NCI-H2227 treated with DMSO at 0.1 percent for 48 hours (cell line): ENCODE data around the gene MED15.
"Not testable (repeated sequence)": the region's sequence is repeated elsewhere in the genome, so short reads cannot be mapped to it uniquely, and the experiment has no call there.

ENCODE experiments used
- DNase-seq: peaks from one replicate; lab custom pipeline; 2025; lab: John Stamatoyannopoulos, UW

The MED15 gene

DNA sequence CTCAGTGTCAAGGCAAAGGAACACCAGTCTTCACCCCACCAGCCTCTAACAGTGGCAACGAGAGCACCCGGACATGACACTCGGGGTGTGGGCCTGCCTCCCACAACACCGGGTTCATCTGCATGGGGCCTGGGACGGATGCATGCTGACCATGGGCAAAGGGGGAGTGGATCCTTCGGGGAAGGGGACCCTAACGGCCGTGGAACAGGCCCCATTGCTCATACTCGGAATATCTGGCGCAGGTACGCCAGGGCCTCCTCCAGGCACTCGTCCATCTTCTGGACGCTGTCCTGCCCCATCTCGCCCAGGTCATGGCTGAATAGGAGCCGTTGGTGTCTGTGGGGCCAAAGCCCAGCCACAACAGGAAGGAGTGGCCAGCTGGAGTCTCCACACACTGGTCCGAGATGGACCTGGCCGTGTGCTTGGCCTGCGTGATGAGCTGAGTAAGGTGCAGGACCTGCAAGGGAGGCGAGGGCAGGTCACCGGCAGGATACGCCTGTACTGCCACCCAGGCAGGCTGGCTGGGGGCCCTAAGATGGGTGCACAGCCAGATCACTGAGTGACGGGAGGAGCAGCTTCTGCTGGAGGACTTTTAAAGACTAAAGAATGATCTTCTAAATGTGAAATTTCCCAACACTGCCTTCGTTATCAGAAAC, 96.8 kb downstream of the MED15 start:
- no peak for DNase-seq

GRCh38 chr22:20604776-20605221, 97.4 kb downstream of the MED15 start:
- no peak for DNase-seq

DNA sequence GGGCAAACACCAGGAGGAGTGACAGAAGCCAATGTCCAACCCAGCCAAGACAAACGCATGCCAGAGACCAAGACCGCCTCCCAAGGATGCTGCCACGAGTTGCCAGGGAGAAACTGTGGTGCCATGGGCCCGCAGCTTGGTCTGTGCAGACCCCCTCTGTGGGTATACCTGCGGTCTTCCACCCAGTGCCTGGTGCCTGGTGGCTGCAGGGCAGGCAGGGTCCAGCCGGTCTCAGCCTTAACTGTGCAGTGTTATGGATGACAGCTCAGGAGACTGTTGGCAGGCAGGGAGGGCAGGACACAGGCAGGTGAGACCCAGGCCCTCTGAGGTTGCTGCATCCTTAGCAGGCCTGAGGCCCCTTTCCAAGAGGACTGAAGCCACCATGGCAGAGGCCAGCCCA, 97.9 kb downstream of the MED15 start:
- DNase-seq = no peak

- DNase-seq = no peak
Measured at GRCh38 chr22:20606041-20606783, 98.8 kb downstream of the MED15 start.

DNA sequence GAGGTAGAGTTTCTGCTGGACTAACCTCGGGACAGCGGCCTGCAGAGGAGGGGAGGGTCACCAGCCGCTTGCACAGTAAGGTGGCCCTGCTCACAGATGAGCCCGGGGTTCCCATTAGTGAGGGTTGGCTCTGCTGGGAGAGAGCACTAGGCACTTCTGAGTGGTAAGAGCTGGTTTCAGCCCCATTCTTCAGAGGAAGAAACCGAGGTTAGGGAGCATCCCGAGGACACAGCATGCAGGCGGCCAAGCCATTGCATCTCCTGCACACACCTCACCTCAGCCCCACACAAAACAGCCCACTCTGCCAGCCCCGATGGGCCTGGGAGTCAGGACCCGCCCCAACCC, 99.3 kb downstream of the MED15 start:
- no peak for DNase-seq

DNA sequence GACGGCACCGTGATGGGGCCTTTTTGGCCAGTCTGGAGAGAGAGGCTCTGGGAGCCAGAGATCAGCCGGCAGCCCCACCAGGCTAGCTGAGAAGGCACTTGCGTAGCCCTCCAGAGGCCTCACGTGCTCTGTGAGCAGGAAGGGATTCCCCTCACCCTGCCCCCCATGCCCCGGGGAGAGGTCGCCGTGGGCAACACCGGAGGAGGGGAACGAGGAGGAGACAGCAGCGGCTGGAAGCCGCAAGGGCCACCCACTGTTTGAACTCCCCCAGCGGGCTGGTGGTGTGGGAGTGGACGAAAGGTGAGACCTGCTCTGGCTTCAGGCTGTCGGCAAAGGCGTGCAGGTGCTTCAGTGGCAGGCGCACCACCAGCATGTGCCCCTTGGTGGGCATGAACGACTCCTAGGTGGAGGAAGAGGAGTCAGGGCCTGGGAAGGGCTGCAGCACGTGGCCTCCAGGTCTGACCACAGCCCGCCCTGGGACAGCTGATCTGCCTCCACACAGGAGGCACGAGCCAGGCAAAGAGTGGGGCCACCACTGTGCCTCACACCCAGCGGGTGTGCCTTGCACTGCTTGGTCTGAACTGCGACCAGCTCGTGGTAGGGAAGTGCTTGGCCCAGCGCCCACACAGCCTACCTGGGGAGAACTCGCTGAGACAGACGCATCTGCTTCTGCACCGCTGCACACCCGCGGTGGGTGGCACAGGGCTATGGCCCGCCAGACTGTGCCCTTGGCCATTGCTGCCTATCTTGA, 99.9 kb downstream of the MED15 start:
- no peak for DNase-seq

DNA sequence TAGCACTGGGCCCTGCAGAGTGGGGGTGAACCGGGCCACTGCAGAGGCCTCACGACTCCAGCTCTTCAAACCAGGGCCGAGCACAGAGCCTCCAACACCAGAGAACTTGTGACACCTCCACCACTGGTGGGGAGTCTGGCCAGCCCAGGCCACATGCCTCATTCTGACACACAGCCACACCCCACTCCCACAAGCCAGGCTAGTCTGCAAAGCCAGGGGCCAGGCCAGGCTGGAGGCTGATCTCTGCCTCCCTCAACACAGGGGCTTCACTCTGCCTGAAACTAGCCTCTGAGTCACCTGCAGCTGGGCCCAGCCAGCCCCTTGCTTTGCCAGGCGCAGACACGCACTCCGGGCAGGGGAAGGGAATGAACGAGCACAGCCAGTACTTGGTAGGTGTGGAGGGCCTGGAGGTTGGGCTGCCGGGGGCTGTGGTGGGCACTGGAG, 102.9 kb downstream of the MED15 start:
- no peak for DNase-seq

- DNase-seq = no peak
Measured at GRCh38 chr22:20610757-20611156, 103.3 kb downstream of the MED15 start.

GRCh38 chr22:20611418-20611817, 104.0 kb downstream of the MED15 start:
- DNase-seq = no peak

GRCh38 chr22:20613301-20613700, 105.9 kb downstream of the MED15 start:
- no peak for DNase-seq

DNA sequence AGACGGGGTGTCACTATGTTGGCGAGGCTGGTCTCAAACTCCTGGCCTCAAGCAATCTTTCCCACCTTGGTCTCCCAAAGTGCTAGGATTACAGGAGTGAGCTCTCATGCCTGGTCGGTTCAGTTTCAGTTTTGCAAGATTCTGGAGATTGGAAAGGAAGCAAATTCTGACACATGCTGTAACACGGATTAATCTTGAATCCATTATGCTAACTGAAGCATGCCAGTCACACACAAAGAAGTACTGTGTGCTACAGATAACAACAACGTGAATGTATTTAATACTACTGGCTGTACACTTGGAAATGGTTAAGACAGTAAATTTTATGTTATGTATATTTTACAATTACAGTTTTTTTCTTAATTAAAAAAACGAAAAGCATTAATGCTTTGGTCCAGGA, 107.6 kb downstream of the MED15 start:
- DNase-seq = no peak

DNA sequence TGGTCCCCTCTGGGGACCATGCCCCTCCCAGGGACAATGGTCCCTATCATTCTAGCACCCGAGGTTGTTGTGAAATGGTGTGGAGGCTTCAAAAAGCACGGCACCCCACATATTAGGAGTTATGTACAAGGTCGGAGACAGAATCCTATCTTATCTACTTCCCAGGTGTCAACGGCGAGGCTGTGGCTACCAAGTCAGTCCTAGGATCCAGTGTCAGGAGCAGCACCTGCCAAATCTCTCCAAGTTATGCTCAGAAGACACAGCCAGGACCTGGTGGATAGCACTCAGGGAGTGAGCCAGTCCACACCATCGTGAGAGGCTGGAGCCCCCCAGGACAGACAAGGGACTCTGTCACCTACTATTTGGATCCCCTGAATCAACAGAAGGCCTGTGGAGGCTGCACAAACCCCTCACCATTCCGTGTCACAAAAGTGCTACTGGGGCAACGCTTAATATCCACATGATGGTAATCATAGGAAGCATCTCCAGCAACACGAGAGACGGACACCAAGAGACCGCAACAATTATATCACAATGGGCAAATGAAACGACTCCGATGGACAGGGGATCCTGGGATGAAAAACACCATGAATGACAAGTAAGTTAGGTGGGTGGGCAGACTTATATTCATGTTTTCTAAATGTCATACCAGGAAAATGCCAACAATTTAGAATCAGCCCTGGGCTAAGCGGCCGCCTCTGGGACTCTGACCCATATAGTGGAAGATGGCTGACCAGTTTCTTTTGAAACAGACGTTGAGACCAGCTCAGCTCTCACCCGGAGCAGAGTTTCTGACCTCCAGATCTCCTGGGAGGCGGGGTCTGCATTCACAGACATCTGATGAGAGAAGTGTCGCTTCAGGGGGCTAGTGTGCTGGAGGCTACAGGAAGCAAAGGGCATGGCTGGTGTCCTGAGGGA, 108.4 kb downstream of the MED15 start:
- no peak for DNase-seq

DNA sequence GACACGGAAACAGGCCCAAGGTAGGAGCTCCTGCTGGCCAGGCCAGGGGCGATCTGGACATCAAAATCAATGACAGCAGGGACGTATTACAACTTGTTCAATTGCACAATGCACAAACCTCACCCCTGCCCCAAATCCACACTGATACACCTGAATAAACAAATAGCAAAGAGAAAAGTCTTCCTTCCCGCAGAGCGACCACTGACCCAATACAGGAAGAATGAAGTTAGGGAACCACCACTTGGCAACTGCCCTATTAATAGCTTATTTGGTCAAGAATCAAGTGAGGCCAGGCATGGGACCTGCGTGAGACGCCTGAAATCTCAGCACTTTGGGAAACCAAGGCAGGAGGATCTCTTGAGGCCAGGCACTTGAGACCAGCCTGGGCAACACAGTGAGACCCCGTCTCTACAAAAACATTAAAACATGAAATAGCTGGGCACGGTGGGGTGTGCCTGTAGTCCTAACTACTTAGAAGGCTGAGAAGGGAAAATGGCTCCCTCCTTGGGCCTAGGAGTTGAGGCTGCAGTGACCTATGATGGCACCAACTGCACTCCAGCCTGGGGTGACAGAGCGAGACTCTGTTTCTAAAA, 109.1 kb downstream of the MED15 start:
- no peak for DNase-seq

DNA sequence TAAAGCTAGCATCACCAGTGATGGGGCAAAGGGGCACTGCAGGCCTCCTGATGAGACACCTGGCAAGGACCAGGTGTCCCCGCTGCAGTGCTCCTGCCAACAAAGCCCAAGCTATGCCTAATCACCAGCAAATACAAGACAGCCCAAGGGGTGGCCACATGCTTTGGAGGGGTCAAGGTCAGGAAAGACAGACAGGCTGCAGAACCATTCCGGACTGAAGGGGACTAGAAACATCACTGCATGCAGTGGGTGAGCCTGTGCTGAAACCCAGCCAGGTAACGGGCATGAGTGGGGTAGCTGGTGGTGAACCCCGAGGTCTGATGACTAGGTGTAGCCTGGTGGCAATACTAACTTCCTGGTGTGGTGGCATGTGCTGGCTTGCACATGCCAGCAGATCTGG, 111.1 kb downstream of the MED15 start:
- DNase-seq = no peak

DNA sequence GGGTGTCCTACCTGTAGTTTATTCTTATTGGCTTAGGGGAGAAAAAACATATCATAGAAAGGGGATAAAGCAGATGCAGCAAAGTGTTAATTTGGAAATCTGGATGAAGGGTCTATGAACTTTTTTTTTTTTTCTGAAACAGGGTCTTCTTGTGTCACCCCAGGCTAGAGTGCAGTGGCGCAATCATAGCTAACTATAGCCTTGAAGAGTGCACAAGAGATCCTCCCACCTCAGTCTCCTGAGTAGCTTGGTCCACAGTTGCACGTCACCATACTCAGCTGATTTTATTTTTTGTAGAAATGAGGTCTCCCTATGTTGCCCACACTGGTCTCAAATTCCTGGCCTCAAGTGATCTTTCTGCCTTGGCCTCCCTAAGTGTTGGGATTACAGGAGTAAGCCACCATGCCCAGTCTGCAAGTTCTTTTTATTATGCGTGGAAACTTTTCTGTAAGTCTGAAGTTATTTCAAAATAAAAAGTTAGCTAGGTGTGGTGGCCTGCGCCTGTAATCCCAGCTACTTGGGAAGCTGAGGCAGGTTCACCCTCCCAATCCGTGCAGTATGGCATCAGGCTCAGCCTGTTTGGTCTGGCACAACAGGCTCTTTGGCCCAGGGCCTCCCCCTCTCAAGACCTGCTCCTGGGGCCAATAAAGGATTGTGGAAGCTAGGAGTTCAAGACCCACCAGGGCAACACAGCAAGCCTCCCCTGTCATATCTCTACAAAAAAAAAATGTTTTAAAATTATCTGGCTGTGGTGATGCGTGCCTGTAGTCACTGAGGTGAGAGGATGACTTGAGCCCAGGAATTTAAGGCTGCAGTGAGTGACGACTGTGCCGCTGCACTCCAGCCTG, 111.9 kb downstream of the MED15 start:
- DNase-seq = no peak

DNA sequence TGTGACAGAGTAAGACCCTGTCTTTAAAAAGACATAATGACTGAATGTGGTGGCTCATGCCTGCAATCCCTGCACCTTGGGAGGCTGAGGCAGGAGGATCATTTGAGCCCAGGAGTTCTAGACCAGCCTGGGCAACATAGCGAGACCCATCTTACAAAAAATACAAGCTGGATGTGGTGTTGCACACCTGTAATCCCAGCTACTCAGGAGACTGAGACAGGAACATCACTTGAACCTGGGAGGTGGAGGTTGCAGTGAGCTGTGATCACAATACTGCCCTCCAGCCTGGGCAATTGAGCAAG, 112.4 kb downstream of the MED15 start:
- DNase-seq = not testable (repeated sequence)

DNA sequence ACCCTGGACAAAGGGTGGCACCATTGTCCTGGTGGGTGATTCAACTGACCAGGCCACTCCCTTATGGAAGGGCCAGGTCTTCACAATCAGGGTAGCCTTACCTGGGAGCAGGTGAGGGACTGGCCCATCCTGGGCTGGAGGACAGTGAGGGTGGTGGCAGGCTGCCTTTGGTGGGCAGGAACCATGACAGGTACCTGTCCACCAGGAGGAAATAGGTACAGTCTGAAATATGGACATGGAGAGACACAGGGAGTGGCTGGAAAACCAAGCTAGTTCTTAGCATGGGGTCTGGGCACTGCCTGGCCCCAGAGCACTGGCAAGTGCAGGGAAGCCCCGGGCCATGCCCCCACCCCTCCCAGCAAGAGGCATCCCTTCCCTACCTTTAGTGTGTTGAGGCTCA, 113.8 kb downstream of the MED15 start:
- DNase-seq = no peak

DNA sequence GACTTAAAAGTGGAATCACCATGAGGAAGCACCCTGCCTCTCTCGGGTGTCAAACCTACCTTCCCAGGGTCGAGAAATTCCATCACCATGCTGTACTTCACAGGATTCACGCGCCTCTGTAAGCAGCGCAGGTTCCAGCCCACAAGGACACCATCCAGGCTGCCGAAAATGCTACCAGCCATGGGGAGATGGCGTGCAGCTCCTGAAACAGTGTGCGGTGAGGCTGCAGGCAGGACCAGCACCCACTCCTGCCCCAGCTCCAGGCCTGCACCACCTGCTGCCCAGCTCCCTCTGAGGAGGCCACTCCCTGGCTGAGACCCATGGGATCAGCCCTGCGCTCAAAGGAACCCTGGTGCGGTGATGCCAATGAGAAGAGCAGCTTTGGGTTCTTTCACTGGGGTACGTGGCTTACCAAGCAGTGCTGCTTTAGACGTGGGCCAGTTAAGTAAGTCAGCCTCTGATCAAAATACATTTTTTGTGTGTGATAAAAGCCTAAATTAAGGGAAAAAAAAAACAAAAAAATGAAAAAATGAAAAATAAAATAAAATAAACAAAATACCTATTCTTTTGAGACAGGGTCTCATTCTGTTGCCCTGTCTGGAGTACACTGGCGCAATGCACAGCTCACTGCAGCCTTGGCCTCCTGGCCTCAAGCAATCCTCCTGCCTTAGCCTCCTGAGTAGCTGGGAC, 115.4 kb downstream of the MED15 start:
- DNase-seq = no peak

GRCh38 chr22:20624161-20624616, 116.8 kb downstream of the MED15 start:
- no peak for DNase-seq

DNA sequence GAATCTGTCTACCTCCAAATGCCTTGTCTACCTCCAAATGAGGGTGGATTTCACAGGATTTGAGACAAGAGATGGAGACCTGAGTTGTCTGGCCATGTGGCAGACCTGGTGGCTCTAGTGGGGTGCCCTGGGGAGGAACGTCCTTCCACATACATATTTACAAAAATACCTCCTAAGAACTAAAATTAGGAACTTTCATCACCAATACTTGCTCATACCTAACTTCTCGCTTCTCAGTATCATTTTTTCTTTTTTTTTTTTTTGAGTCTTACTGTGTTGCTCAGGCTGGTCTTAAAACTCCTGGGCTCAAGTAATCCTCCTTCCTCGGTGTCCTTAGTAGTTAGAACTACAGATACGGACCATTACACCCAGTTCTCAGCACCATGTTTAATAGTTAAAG, 117.9 kb downstream of the MED15 start:
- DNase-seq = no peak
